GM21619 (cell line): ENCODE data around the gene DEPDC5.
"Not testable (repeated sequence)": the region's sequence is repeated elsewhere in the genome, so short reads cannot be mapped to it uniquely, and the experiment has no call there.

Experiments
- ATAC-seq: cut with Tn5 transposase; IDR thresholded peaks from one replicate; pipeline ENCODE4 v1.9.1; 2021; ENCODE audit not compliant: unreplicated experiment

The DEPDC5 gene

GRCh38 chr22:31813898-31814297 is 60.1 kb downstream of the DEPDC5 start:
- ATAC-seq, result not testable (repeated sequence)

GRCh38 chr22:31814942-31815341 is 61.1 kb downstream of the DEPDC5 start:
- no peak for ATAC-seq

GRCh38 chr22:31815383-31815814 is 61.6 kb downstream of the DEPDC5 start:
- not testable (repeated sequence) for ATAC-seq

- ATAC-seq, result no peak
Observed at GRCh38 chr22:31816750-31817149, 62.9 kb downstream of the DEPDC5 start.

- ATAC-seq, result no peak
Observed at GRCh38 chr22:31818481-31819392, 64.9 kb downstream of the DEPDC5 start.

GRCh38 chr22:31820655-31821054 is 66.8 kb downstream of the DEPDC5 start:
- no peak for ATAC-seq

GRCh38 chr22:31821572-31821971 is 67.8 kb downstream of the DEPDC5 start:
- no peak for ATAC-seq

GRCh38 chr22:31822523-31822922 is 68.7 kb downstream of the DEPDC5 start:
- ATAC-seq, result no peak

- no peak for ATAC-seq
Observed at GRCh38 chr22:31825513-31825912, 71.7 kb downstream of the DEPDC5 start.

- ATAC-seq, result no peak
Observed at GRCh38 chr22:31826443-31826842, 72.6 kb downstream of the DEPDC5 start.

- ATAC-seq, result no peak
Observed at GRCh38 chr22:31828739-31829138, 74.9 kb downstream of the DEPDC5 start.

- ATAC-seq, result no peak
Observed at GRCh38 chr22:31829505-31829904, 75.7 kb downstream of the DEPDC5 start.

- no peak for ATAC-seq
Observed at GRCh38 chr22:31830721-31831070, 76.9 kb downstream of the DEPDC5 start.

GRCh38 chr22:31833930-31834329 is 80.1 kb downstream of the DEPDC5 start:
- ATAC-seq, result no peak

GRCh38 chr22:31836010-31836409 is 82.2 kb downstream of the DEPDC5 start:
- no peak for ATAC-seq

- no peak for ATAC-seq
Observed at GRCh38 chr22:31838917-31839316, 85.1 kb downstream of the DEPDC5 start.

GRCh38 chr22:31839986-31840385 is 86.2 kb downstream of the DEPDC5 start:
- no peak for ATAC-seq

GRCh38 chr22:31840585-31840984 is 86.8 kb downstream of the DEPDC5 start:
- ATAC-seq, result no peak

- ATAC-seq, result no peak
Observed at GRCh38 chr22:31841078-31841827, 87.4 kb downstream of the DEPDC5 start.

- ATAC-seq, result no peak
Observed at GRCh38 chr22:31843526-31843925, 89.7 kb downstream of the DEPDC5 start.

GRCh38 chr22:31844941-31845340 is 91.1 kb downstream of the DEPDC5 start:
- ATAC-seq, result no peak
